ENCODE measurements around the gene KCTD20.

The KCTD20 gene

DNA sequence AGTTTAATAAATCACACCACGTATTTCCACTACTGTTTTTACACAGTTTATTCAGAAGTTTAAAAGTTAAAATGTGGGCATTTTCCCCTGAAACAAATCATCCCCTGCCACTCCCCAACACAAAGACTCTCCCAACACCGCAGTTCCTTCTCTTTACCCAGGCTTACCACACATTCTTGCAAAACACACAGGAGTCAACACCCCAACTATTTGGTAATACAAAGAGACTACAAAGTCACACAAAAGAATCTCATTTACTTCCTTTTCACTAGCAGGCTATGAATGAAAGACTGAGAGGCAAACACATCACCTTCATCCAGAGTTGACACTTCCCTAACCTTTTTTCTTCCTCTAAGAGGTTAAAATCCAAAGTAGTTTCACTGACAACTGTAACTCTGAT lies 51.1 kb downstream of the KCTD20 start:
- DNase-seq (ENCODE audit: low spot score) = no peak

DNA sequence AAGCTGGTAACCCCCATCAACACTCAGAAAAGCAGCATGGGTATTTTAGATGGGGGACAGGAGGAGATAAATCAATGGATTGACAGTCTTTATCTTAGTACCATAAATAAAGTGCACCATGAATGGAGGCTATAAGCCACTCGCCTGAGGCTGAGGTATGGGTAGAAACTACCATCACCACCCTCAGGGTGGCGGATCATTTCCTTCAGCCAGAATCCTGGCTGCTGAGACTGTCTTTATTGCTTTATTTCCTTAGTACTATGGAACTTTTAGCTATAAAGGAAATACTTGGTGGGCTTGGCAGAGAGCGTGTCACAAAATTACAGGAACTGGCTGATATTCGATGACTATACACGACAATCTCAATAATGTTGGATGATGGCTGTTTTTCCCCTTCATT lies 52.3 kb downstream of the KCTD20 start:
- no peak for DNase-seq (ENCODE audit: low spot score)

GRCh38 chr6:36499918-36500317 lies 57.1 kb downstream of the KCTD20 start:
- peak; percentile 28 for DNase-seq (ENCODE audit: low spot score)

- no peak for DNase-seq (ENCODE audit: low spot score)
Measured at GRCh38 chr6:36501686-36502085, 58.9 kb downstream of the KCTD20 start.

DNA sequence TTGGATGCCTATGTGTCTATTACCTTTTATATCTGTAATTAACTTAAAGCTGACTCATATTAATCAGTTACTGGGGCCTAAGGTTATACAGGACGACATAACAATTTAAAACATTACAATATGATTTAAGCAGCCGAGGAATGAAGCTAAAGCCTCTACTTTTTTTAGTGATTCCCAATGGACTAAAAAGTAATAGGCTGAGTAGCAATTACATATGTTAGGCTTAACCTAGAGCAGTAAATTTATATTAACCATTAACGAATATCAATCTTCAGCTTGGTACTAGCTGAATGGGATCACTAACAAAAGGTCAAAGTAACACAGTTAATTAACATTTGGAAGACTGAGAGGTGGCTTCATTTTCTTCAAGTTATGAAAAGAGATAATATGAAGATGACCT lies 61.4 kb downstream of the KCTD20 start:
- no peak for DNase-seq (ENCODE audit: low spot score)

DNA sequence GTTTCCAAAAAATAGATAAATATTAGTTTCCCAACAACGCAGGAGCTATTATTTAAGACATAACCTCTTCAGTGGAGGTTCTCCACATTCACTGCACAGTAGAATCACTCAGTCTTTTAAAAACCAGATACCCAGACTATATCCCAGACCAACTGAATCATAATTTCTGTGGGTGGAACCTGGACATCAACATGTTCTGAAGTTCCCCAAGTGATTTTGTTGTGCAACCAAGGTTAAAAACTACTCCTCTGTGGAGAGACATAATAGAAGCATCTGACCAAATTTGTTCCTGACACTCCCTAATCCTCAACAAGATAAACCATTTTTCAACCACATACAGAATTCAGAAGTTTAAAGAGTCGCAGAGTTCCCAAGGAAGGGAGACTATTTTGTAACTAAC lies 62.2 kb downstream of the KCTD20 start:
- DNase-seq (ENCODE audit: low spot score) = no peak

DNA sequence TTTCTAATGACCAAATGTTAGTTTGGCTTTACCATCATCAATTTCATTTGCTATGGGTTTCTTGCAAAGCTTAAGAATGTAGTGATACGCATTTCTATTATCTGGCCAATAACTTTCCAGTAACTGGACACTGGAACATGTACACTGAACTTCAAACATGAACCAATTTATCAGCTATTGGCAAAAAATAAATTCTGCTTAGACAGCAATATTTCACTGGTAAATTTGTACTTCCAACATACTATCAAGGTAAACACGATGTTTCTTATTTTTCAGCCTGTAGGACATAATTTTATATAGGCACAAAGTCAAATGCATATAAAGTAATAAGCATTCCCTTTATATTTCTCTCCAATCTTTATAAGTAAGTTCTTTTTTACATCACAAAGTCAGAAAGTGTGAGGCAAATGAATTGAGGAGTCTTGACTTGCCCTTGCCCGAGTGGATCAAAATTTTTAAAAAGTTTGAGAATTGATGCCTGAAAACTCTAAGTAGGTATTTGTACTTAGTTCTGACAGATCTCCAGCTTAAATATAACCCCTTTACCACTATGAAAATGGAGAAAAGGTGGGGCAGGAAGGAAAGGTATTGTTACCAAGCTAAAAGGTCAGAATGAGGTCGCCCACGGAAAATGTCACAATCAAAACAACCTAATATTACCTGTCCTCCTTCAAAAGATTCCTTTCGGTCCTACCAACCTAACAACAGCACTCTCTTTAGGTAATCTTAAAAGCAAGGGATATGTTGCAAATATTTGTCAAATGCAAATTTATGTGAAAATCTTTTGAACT lies 63.1 kb downstream of the KCTD20 start:
- DNase-seq (ENCODE audit: low spot score) = peak; percentile 12

DNA sequence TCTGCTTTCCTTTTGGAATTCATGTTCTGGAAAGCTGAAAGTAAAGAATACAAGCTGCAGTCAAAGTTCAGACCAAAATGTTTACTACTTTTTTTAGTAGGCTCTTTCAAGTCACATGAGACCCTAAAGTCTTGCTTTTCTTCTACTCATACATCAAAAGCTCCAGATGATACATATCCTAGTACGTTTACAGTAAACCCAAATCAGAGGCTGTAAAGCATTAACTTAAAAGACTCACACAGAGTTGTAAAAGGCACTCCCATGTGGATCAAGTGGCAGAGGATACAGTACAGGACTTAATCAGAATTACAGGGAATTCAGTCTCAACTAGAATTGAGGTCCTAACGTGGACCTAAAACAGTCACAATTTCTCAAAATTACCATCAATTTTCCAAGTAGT lies 63.8 kb downstream of the KCTD20 start:
- peak; percentile 39 for DNase-seq (ENCODE audit: low spot score)

DNA sequence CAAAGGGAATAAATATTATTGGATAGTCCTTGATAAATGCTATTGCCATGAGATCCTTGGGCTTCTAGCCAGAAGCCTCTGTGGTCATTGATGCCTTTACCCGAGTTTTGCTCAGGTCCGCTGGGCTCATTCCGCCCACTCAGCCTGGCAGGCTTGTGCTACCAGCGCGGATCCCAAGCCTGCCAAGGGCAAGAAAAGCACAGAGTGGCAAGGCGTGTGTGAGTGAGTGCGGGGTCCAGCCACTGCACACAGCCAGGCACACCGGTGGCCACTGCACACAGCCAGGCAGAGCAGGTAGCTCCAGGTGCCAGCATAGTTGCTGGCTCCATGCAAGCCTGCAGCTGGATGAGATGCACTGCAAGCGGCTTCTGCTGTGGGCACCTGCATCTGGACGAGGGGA lies 65.7 kb downstream of the KCTD20 start:
- DNase-seq (ENCODE audit: low spot score) = no peak

DNA sequence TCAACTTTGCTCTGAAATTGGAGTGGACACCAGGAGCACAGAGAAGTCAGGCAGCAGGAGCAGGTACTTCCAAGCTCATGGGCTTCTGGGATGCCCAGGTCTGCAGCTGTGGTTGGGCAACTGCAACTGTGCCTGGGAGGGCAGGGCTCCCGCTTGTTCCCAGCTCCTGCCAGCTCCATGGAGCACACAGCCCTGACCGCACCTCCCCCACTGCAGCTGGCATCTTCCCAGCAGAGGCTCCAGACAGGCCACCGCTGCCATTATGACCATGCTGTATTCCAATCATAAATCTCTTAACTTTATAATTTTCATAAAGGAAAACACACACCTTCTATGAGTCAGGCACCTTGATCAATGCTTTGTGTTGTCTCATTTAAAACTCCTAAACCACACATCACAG lies 67.6 kb downstream of the KCTD20 start:
- DNase-seq (ENCODE audit: low spot score) = no peak

DNA sequence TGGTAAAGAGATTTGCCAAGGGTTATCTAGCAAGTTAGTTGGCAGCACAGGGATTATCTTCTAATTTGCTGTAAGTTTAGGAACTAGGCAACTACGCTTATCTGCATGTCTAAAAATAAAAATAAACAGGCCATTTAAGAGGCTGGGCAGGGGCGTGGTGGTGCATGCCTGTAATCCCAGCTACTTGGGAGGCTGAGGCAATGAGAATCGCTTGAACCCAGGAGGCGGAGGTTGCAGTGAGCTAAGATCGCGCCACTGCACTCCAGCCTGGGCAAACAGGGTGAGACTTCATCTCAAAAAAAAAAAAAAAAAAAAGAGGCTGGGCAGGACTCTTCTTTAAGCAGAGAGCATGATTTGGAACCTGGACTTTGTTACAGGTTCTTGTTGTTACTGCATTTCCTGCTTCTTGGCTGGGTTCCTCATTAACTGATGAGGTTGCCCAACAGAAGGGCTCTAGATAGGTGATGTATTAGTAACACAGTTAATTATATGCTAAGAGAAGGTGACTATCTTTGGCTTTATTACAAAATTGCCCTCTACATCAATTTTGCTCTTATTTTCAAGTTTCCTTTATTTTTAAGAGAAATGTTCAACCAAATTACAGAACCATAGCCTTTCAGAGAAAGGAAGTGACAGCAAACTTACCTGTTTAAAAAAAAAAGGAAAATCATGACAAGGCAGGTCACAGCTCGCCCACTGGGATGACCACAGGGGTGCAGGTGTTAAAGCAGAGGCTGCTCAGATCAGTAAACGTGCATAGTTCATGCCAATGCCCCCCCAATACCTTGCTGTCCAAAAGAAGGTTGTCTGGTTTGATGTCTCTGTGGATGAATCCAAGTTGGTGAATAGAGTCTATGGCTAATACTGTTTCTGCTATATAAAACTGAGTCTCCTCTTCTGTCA lies 72.0 kb downstream of the KCTD20 start:
- DNase-seq (ENCODE audit: low spot score) = no peak

DNA sequence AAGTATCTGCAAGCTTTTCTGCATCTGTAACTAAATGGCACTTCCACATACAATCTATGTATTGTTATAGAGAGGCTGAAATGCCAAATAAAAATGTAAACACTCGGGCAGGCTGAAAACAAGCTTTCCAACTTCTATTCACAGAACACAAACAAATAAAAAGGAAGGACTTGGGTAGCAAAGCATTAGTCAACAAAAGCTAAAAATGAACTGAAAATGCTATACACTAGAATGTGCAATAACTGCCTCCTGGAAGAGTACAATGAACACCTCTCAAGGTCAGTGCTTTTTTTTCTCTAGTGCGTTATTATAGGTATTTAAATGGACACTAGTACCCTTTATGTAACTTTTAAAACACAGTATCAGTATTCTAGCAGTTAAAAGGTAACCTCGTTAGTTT lies 73.0 kb downstream of the KCTD20 start:
- DNase-seq (ENCODE audit: low spot score) = no peak

DNA sequence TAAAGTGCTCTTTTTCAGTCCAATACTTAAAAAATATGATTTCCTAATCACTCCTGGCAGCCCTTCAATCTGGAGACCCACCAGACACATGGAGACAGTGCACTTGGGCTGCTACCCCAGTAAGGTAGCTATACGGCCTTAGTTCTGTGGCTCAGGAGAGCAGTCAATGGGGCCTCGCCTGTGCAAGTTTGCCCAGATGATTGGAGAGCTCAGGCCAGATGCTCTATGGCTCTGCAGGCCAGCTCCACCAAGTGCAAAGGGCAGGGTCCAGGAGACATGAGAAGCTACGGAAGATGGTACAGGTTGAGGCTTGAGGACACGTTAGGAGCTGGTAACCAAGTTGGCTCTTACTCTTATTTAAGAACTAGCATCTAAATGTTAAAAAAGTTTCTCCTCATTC lies 73.8 kb downstream of the KCTD20 start:
- no peak for DNase-seq (ENCODE audit: low spot score)

- DNase-seq (ENCODE audit: low spot score) = no peak
Measured at GRCh38 chr6:36516988-36517387, 74.2 kb downstream of the KCTD20 start.

- no peak for DNase-seq (ENCODE audit: low spot score)
Measured at GRCh38 chr6:36517408-36517807, 74.6 kb downstream of the KCTD20 start.

DNA sequence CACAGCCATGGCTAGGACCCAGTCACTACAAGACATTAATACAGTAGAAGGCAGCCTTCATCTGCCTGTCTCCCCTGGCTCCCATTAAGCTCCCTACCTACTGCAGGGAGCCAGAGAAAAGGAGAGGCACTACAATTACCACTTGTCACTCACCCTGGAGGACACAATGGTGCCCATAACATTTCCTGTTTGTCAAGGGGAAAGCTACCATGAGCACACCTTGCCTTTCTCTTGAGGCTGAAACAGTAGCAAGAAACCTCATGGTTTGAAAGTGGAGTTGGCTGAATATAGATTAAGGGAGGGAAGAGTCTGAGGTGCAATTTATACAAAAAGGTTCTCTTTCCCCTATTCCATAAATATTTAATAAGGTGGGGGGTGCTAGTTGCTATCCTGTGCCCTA lies 76.6 kb downstream of the KCTD20 start:
- no peak for DNase-seq (ENCODE audit: low spot score)

DNA sequence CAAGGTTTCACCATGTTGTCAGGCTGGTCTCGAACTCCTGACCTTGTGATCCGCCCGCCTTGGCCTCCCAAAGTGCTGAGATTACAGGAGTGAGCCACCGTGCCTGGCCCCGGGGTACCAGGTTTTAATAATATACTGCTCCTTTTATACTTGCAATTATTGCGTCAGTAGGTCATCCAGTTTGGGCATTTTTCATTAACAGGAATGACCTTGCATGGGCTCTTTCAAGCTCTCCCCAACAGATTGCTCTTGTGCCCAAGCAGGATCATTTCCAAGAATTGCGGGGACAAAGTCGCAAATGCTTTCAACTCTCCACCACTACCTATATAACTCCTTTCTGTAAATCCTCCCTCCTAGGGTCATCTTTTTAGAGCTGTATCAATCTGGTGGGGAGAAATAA lies 80.7 kb downstream of the KCTD20 start:
- no peak for DNase-seq (ENCODE audit: low spot score)

DNA sequence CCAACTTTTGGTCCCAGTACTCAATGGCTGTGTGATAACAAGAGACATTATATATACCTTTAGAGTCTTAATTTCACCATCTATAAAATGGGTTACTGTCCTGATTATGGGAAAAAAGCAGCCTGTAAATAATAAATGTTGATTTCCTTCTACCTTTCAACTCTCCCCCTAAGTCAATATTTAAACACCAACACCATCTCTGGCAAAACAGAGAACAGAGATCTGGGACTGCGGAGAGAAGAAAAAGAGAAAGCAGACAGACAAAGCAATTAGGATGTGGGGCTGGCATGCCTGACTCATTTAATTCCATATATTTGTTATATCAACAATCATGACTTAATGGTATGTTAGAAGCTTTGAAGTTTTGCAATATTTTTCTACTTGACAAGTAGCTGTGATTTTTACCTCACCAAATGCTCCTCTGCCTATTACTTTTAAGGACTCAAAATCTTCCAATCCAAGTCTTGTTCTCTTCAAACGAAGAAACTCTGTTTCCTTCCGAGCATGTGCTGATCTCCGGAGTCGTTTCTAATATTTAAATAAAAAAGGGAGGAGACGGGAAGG lies 81.2 kb downstream of the KCTD20 start:
- no peak for DNase-seq (ENCODE audit: low spot score)

- no peak for DNase-seq (ENCODE audit: low spot score)
Measured at GRCh38 chr6:36524871-36525270, 82.1 kb downstream of the KCTD20 start.

DNA sequence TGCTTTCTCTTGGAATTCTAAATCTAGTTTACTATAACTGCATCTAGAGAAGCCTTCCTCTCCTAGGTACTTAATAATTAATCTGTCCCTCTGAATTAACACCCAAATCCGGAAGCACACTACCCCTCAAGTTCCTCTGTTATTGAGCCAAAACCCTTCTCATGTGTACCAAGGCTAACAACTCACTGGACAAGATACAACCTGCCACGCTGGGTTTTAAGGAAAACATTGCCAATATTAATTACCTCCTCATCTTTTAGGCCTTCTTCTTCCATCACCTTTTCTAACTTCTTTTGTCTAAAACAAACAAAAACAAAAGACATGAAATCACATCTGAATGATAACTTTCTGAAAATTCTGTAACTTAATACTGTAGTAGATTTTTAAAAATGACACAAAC lies 82.5 kb downstream of the KCTD20 start:
- no peak for DNase-seq (ENCODE audit: low spot score)

- DNase-seq (ENCODE audit: low spot score) = no peak
Measured at GRCh38 chr6:36526066-36526465, 83.3 kb downstream of the KCTD20 start.

DNA sequence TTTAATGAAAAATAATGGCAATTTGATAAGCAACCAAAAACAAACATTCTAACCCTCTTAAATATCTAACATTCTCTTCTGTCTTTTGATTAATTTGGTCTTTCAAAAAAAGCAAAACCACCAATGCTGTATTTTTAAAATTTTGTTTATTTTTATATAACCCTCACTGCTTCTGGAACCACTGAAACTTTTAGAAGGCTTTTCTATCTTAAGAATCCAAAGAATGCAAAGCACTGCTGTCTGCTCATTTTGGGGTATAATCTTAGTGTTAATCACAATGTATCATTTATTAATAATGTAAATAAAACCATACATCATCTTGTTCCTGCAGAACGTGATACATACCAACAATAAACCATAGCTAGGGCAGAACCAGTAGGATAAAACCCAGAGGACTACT lies 90.5 kb downstream of the KCTD20 start:
- DNase-seq (ENCODE audit: low spot score) = no peak

Data from SW480 (cell line).